Measurements from ENCODE around the gene ATAD3B.

DNA sequence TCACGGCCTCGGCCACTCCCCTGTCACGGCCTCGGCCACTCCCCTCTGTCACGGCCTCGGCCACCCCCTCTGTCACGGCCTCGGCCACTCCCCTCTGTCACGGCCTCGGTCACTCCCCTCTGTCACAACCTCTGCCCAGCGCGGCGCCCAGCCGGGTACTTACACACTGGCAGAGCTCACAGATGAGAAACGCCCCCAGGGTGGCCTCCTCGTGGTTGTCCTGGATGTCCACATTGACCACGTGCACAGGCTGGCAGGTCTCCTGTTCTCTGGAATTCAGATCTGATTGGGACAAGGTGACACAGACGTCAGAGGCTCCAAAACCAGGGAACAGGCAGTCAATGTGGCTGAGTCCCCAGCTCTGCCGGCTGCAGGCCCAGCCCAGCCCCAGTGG, 72.1 kb downstream of the ATAD3B start:
- TF ChIP-seq POLR2A (IDR thresholded peaks at IDR 0.05) (no peak), CTCF (IDR thresholded peaks at IDR 0.05) (no peak)

Measured in prostate gland (tissue), 2 donors.